OCI-LY3 (cell line): ENCODE results near the gene CTU2.

Experiments used
- EZH2phosphoT487 ChIP-seq: fragments of 200-600 bp; shearing (Covaris generic); IDR thresholded peaks from 2 replicates; pipeline ENCODE4 v1.6.1; 2018; ENCODE audit warnings: antibody characterized with exemption, mixed run types, low read depth
- TF ChIP-seq, protein P1 (sequence below): fragments of 200-600, 300-600 bp; sonication (generic); IDR thresholded peaks from 2 replicates; pipeline ENCODE4 v1.5.1; 2014; ENCODE audit warnings: antibody characterized with exemption, low read length, low read depth

- TF ChIP-seq, protein P1, sequence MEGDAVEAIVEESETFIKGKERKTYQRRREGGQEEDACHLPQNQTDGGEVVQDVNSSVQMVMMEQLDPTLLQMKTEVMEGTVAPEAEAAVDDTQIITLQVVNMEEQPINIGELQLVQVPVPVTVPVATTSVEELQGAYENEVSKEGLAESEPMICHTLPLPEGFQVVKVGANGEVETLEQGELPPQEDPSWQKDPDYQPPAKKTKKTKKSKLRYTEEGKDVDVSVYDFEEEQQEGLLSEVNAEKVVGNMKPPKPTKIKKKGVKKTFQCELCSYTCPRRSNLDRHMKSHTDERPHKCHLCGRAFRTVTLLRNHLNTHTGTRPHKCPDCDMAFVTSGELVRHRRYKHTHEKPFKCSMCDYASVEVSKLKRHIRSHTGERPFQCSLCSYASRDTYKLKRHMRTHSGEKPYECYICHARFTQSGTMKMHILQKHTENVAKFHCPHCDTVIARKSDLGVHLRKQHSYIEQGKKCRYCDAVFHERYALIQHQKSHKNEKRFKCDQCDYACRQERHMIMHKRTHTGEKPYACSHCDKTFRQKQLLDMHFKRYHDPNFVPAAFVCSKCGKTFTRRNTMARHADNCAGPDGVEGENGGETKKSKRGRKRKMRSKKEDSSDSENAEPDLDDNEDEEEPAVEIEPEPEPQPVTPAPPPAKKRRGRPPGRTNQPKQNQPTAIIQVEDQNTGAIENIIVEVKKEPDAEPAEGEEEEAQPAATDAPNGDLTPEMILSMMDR, result no peak
- no peak for TF ChIP-seq EZH2phosphoT487
Observed at GRCh38 chr16:88697116-88697830, 9.0 kb upstream of the CTU2 start.
